ENCODE data around the gene TRPV5.

TRPV5 gene

GRCh38 chr7:142939226-142939910, 5.8 kb upstream of the TRPV5 start, which contains the start of gene LLCFC1:
LLCFC1 (plus strand) TSS chr7:142939484; CDS start chr7:142939622, 138 bp downstream.
- no peak for DNase-seq

DNA sequence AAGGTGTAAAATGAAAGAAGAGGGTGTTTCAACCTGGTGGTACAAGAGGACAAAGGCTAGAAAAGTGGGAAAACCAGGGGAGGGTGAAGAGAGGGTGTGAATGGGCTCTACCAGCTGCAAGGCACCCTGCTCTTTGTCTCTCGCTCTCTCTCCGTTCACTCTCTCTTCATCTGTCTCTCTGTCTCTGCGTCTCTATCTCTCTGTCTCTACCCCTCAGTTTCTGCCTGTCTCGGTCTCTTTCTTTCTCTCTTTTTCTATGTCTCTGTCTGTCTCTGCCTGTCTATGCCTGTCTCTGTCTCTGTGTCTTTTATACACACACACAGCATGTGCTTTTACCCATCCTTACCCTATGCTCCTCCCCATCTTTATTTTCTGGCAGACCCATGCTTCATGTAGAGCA, 5.1 kb upstream of the TRPV5 start:
- DNase-seq, result no peak

GRCh38 chr7:142935941-142936565, 2.5 kb upstream of the TRPV5 start:
- no peak for DNase-seq

GRCh38 chr7:142934056-142934455, 510 bp upstream of the TRPV5 start:
- DNase-seq, result no peak

- no peak for DNase-seq
Measured at GRCh38 chr7:142933092-142933475, 462 bp downstream of the TRPV5 start.

GRCh38 chr7:142932386-142933091, 1.0 kb downstream of the TRPV5 start:
- DNase-seq, result no peak

DNA sequence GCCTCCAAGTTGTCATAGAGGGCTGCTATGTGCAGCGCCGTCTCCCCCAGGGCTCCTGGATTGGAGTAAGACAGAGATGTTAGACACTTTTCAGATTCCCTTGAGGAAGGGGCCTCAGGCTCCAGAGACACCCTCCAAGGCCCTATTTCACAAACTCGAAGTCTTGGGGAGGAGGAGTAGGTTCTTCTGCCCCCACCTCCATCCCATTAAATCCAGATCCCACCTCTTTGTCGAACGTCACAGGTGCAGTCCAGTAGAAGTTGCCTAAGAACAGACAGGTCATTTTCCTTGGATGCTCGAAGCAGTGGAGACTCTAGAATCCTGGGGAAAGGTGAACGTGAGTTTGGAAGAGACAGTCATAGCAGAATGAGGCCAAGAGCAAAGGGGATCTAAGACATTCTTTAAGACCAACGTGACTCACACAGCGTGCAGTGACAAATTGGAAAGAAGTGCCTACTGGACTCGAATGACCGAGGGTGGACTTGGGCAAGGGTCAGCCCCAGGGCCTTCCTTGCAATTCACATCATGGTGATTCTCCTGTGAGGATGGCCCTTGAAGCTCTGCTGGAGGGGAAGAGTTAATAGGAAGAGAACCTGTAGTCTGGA, 3.3 kb downstream of the TRPV5 start:
- no peak for DNase-seq

DNA sequence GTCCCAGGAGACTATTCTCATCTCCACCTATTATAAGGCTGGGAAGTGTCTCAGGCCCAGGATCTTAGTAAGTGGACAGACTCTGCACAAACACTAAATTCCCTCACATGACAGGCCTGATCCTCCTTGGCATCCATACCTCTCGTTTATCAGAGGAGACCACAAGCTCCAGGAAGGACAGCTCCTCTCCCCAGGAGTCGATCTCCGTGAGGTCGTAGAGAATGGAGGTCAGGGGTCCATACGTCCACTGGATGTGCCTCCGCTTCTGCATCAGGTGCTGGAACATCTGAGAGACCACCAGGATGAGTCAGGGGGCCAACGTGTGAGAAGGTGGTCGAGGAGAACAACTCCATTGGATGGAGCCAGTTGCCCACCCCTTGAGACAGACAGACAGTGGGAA, 5.6 kb downstream of the TRPV5 start:
- no peak for DNase-seq

GRCh38 chr7:142927085-142927745, 6.3 kb downstream of the TRPV5 start:
- DNase-seq, result no peak

DNA sequence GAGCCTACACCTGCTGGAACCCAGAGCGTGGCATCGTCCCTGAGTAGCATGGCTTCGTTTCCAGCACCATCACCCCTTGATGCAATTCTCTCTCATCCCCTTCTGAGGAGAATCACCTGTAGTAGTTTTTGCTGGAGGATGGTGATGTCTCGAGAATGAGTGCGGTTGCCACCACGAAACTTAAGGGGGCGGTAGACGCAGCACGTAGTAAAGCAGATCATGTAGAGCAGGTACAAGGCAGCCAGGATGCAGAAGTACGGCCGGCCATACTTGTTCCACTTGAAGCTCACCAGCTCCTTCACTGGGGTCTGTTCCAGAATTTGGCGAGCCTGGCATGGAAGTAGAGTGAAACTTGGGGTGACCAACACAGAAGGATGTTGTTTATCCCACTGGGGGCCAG, 8.1 kb downstream of the TRPV5 start:
- DNase-seq, result no peak

DNA sequence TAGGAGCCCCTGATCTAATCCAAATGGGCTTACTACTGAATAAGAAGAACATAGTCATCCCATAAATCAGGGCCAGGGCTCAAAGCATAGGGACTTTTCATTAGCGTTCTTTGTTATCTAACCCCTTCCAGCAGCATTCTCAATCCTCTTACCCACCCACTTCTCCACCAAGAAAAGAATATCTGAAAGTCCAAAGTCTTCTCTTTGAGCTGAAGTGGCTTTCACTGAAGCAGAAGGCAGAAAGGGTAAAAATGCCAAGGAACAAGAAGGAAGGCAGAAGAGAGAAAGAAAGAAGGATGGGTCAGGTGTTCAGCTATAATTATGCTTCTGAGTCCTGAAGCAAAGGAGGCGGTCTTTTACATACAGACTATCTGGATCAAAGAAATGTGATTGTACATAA, 10.2 kb downstream of the TRPV5 start:
- no peak for DNase-seq

DNA sequence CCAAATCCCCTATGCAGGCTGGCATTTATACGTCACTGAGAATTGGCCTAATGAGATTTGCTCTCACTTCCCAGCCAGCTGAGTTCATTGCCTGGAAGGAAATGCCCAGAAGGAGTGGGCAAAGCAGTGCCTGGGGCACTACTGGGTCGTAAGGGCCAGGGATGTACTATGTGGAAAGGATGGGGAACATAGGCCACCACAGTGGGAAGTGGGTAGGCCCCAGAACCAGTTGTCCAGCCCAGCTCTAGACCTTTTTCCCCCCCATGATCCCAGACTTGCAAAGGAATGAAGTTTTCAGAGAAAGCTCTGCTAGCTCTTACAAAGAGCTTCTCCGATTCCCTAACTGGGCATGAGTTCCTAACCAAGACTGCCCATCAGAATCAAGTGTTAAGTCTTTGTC, 13.9 kb downstream of the TRPV5 start:
- no peak for DNase-seq

DNA sequence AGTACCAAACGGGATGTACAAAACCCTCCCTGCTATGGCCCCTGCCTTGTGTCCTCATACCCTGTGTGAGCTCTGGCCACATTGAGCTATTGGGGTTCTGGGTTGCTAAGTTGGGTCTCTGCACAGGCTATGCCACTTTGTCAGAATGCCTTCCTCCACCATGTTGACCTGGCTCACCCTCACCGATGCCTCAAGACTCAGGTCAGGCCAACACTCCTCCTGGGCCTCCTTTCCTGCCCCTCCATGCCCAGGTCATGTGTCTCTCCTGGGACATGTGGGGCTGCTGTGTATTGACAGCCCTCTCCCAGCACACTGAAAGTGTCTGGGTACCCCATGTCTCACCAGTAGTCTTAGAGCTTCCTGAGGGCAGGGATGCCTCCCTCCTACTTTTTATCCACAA, 14.6 kb downstream of the TRPV5 start:
- no peak for DNase-seq

GRCh38 chr7:142917447-142917846, 16.1 kb downstream of the TRPV5 start:
- no peak for DNase-seq

DNA sequence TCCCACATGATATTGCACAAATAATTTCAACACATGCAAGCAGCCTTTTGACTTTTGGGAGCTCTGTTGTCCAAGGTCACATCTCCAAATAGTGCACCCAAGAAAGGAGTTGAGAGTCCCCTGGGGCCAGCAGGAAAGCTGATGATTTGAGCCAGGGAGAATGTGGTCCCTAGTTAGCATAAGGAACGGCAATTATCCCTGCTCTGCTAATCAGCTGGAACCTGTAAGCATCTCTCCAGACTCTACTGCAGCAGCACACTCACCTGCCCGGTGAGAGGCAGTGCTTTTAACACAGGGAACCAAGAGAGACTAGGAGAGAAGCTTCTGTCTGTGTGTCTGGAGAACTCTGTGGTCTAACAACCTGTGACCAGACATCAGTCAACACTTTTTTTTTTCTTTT, 17.0 kb downstream of the TRPV5 start:
- DNase-seq, result no peak

- DNase-seq, result no peak
Measured at GRCh38 chr7:142915315-142915714, 18.2 kb downstream of the TRPV5 start.

- DNase-seq, result no peak
Measured at GRCh38 chr7:142914121-142914520, 19.4 kb downstream of the TRPV5 start.

- DNase-seq, result no peak
Measured at GRCh38 chr7:142913566-142913965, 20.0 kb downstream of the TRPV5 start.

DNA sequence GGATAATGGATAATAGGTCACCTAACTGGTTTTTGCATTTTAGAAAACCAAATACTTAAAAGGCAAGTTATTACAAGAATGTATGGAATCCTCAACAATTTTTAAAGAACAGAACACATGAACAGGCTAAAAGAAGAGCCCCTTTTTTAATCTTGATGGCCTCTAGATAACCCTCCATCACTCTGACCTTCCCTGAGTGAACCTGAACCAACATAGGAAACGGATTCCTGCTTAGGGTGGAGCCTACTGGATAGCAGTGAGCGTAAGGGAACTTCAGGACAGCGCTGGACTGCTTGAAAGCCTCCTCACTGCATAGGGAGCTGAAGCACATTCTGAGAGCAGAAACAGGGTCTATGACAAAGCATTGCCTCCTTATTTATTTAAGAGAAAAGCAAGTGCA, 20.5 kb downstream of the TRPV5 start:
- DNase-seq, result no peak

DNA sequence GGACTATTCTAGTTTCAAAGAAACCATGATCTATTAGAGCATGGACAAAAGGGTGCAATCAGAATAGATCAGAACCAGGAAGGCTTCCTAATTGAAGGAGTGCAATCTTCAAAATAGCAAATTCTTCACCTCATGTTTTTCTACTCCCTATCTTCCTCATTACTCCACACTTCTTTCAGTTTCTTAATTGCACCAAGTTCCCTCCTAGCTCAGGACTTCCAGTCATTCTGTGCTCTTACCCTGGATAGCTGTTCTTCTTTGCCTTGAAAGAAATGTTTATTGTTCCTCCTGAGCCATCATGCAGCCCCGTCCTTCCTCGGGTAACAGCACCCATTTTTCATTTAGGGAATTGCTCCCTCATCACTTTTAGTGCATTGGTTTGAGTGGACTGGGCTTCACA, 23.1 kb downstream of the TRPV5 start:
- DNase-seq, result no peak

- DNase-seq, result no peak
Measured at GRCh38 chr7:142910031-142910433, 23.5 kb downstream of the TRPV5 start.

DNA sequence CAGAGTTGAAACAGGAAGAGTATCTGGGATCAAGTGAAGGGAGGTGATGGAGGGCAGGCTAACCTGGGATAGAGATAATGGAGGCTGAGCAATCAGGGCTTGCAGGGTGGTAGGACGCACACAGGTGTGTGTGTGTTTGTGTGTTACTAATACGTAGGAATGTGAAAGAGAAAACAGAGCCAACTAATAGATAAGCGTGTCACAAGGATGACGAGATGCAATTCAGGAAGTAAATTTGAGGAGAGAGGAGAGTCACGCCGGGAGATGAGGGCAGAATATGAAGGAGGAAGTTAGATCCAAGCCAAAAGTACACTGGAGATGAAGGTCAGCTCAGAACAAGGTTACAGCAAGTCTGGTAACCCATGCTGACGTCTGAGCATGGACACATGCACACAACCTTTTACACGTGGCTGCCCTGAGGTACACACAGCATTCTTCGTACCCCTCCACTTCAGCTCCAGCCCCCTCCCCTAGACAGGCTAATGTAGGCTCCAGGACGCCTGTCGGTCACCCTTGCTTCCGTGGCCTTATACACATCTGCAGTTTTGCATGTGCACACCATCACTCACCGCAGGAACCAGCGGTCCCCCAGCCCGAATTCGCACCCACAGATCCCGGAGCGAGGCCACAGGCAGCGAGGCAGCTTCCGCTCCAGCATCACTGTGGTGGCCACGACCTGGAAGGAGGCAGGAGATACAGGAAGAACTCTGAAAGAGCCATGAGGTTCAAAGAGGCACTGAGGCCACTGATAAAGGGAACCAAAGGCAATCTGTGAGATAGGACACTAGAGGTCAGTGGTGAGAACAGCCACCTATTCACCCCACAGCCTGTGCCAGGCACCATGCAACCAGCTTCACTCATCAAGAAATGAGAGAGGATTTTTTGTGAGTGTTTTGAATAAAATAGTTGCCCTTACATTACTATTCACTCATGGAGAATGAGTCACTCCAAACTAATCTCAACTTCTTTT, 24.3 kb downstream of the TRPV5 start:
- no peak for DNase-seq
